OCI-LY7 (cell line): Measurements from ENCODE around the gene LCOR.

Source experiments
- EZH2phosphoT487 ChIP-seq: fragments of 200-600 bp; sonication (generic); IDR thresholded peaks from 2 replicates; pipeline ENCODE4 v1.6.1; 2018; ENCODE audit warnings: low read depth, borderline replicate concordance, mild to moderate bottlenecking, mixed run types, antibody characterized with exemption, low read length, moderate library complexity, mixed read lengths
- TF ChIP-seq, protein P1 (sequence below): fragments of 200-600 bp; sonication (generic); conservative IDR thresholded peaks from 2 replicates; pipeline ENCODE4 v1.5.1; 2014; ENCODE audit warnings: mild to moderate bottlenecking, antibody characterized with exemption, low read length, moderate library complexity, mixed read lengths

- TF ChIP-seq, protein P1, sequence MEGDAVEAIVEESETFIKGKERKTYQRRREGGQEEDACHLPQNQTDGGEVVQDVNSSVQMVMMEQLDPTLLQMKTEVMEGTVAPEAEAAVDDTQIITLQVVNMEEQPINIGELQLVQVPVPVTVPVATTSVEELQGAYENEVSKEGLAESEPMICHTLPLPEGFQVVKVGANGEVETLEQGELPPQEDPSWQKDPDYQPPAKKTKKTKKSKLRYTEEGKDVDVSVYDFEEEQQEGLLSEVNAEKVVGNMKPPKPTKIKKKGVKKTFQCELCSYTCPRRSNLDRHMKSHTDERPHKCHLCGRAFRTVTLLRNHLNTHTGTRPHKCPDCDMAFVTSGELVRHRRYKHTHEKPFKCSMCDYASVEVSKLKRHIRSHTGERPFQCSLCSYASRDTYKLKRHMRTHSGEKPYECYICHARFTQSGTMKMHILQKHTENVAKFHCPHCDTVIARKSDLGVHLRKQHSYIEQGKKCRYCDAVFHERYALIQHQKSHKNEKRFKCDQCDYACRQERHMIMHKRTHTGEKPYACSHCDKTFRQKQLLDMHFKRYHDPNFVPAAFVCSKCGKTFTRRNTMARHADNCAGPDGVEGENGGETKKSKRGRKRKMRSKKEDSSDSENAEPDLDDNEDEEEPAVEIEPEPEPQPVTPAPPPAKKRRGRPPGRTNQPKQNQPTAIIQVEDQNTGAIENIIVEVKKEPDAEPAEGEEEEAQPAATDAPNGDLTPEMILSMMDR = no peak
- TF ChIP-seq EZH2phosphoT487 = no peak
These were observed 18.7 kb downstream of the LCOR start for GRCh38 chr10:96850825-96851224.
